ENCODE measurements around the gene KIFC1. TPM values are rescaled to one million over a fixed set of nuclear protein-coding genes. Genes with fewer than 3 reads are reported as not detected.

The KIFC1 gene
- total RNA-seq, 1 experiment from 2014 or later, result 65.3 TPM

- DNase-seq, result peak in 1 of 2 experiments; percentile 30
- no peaks in the 10 kb centered on the region for H3K9me3 ChIP-seq
- H3K27me3 ChIP-seq (replicated peaks; ENCODE audit: control insufficient read depth, insufficient read depth, low read length), result no peaks in the 10 kb centered on the region
- Mint-ChIP-seq H3K27ac (ENCODE audit: unreplicated experiment) (no peak overlapping the region), H3K36me3 (ENCODE audit: insufficient read depth, unreplicated experiment) (peaks cover 91% of the 10 kb centered on the region), H3K4me1 (ENCODE audit: low read depth, unreplicated experiment) (peaks cover 13% of the 10 kb centered on the region), H3K4me3 (ENCODE audit: unreplicated experiment) (no peak overlapping the region), H3K9me3 (ENCODE audit: unreplicated experiment) (no peaks in the 10 kb centered on the region), H3K27me3 (ENCODE audit: insufficient read depth, unreplicated experiment) (no peaks in the 10 kb centered on the region)
- intact Hi-C loops (cut with micrococcal nuclease; ENCODE audit: unreplicated experiment), result no loop called here
- no TSS peak for BruUV-seq (replicated peaks)
- H3K4me3 ChIP-seq (ENCODE audit: low read depth, low read length), result no peak overlapping the region
- ChIA-PET CTCF (interaction anchor here (0.6 to 1.2 kb wide), 3 partner anchors 14 to 130 kb away, joined by 3 to 4 read pairs (median 4); partner anchors contain the start of gene B3GALT4), POLR2A (no interaction called here)
- peaks cover 15% of the 10 kb centered on the region for H3K4me1 ChIP-seq
- TF ChIP-seq CTCF (IDR thresholded peaks at IDR 0.05; ENCODE audit: insufficient read depth in 1 of 2, low read depth in 1 of 2, low read length in 1 of 2, severe bottlenecking in 1 of 2, unreplicated experiment in 1 of 2), result peak; percentile 29
- peaks cover 12% of the 10 kb centered on the region for H3K36me3 ChIP-seq (ENCODE audit: control insufficient read depth, insufficient read depth, low read length)
These were observed 15.6 kb downstream of the KIFC1 start for GRCh38 chr6:33407132-33407718.

- no peaks in the 10 kb centered on the region for H3K27me3 Mint-ChIP-seq (ENCODE audit: insufficient read depth, unreplicated experiment)
- peaks cover 13% of the 10 kb centered on the region for H3K4me1 Mint-ChIP-seq (ENCODE audit: low read depth, unreplicated experiment)
- intact Hi-C loops (cut with micrococcal nuclease; ENCODE audit: unreplicated experiment), result loop anchor here (1.0 kb wide), 4 partner anchors 8 to 87 kb away; partner anchors contain the start of genes CUTA and KIFC1
- peaks cover 80% of the 10 kb centered on the region for H3K36me3 Mint-ChIP-seq (ENCODE audit: insufficient read depth, unreplicated experiment)
- CTCF ChIA-PET, result interaction anchor here (0.6 to 1.8 kb wide), 9 partner anchors 16 to 211 kb away, joined by 3 to 16 read pairs (median 4); partner anchors contain the start of genes ITPR3 and ZBTB9
- TF ChIP-seq CTCF (IDR thresholded peaks at IDR 0.05; ENCODE audit: insufficient read depth in 1 of 2, low read depth in 1 of 2, low read length in 1 of 2, severe bottlenecking in 1 of 2, unreplicated experiment in 1 of 2), result no peak
- Histone ChIP-seq H3K27me3 (replicated peaks; ENCODE audit: control insufficient read depth, insufficient read depth, low read length) (no peaks in the 10 kb centered on the region), H3K4me1 (peaks cover 15% of the 10 kb centered on the region), H3K36me3 (ENCODE audit: control insufficient read depth, insufficient read depth, low read length) (peaks cover 5% of the 10 kb centered on the region), H3K9me3 (no peaks in the 10 kb centered on the region), H3K4me3 (ENCODE audit: low read depth, low read length) (peak overlapping the region; percentile 86)
- peak overlapping the region; percentile 99 for H3K27ac Mint-ChIP-seq (ENCODE audit: unreplicated experiment)
- POLR2A ChIA-PET, result interaction anchor here (0.5 to 1.2 kb wide), 13 partner anchors 8 to 1351 kb away, joined by 3 to 8 read pairs (median 3); partner anchors contain the start of genes CUTA, WDR46, ZBTB22 and ZBTB9
- H3K9me3 Mint-ChIP-seq (ENCODE audit: unreplicated experiment), result no peaks in the 10 kb centered on the region
- H3K4me3 Mint-ChIP-seq (ENCODE audit: unreplicated experiment), result peak overlapping the region; percentile 96
- peak; percentile 98 to 99 for DNase-seq
- no TSS peak for BruUV-seq (replicated peaks)
These were observed 18.6 kb downstream of the KIFC1 start for GRCh38 chr6:33410050-33410710.
